K562 (cell line): Measurements from ENCODE around the gene NCMAP. TPM values are rescaled to one million over a fixed set of nuclear protein-coding genes. Genes with fewer than 3 reads are reported as not detected.
A peak's percentile ranks its signal among the peaks of the same experiment; 100 is the strongest.

Experiments used
- CBX3 ChIP-seq, 2 experiments: IDR thresholded peaks; 1 replicate in 1 of 2; 2 replicates in 1 of 2; pipeline ENCODE4 v1.6.1; 2012; ENCODE audit warnings: inconsistent platforms in 2 of 2, low read length in 2 of 2, borderline replicate concordance in 1 of 2, control low read depth in 1 of 2
- CC2D1A ChIP-seq: fragments of 450-650 bp; IDR thresholded peaks from 2 replicates; pipeline ENCODE4 v1.6.1; 2017; ENCODE audit warnings: mild to moderate bottlenecking
- IFI16 ChIP-seq: fragments of 250-450 bp; sonication (Bioruptor Pico); IDR thresholded peaks from 2 replicates; pipeline ENCODE4 v2.1.2; 2022; ENCODE audit warnings: mild to moderate bottlenecking, inconsistent platforms
- NCOA6 ChIP-seq: fragments of 450-650 bp; IDR thresholded peaks from 2 replicates; pipeline ENCODE4 v1.6.1; 2017; ENCODE audit warnings: mild to moderate bottlenecking
- NFIX ChIP-seq: fragments of 250-450 bp; sonication (Bioruptor Pico); IDR thresholded peaks from 2 replicates; pipeline ENCODE4 v1.4.0; 2020; ENCODE audit warnings: low read depth, mild to moderate bottlenecking, moderate library complexity
- POLR3A ChIP-seq: IDR thresholded peaks from 2 replicates; pipeline ENCODE4 v1.6.1; 2011; ENCODE audit warnings: borderline replicate concordance, mild to moderate bottlenecking, moderate library complexity; ENCODE audit not compliant: insufficient read length, insufficient read depth; ENCODE audit errors: extremely low read depth
- RAD21 ChIP-seq, 2 experiments: fragments of 250-450 bp in 1 of 2; fragments of 450-650 bp in 1 of 2; sonication (Bioruptor Pico) in 1 of 2; formaldehyde crosslinking in 1 of 2; IDR thresholded peaks in 1 of 2; conservative IDR thresholded peaks in 1 of 2; 2 replicates each; pipeline versions ENCODE4 v1.4.0 to v1.8.0; 2020 to 2022; ENCODE audit warnings: mild to moderate bottlenecking in 2 of 2, moderate library complexity in 1 of 2
- SIRT6 ChIP-seq: IDR thresholded peaks from one replicate; pipeline ENCODE4 v1.6.1; 2012; ENCODE audit warnings: low read depth, mild to moderate bottlenecking, control low read depth, inconsistent platforms, low read length, moderate library complexity
- SRF ChIP-seq, 2 experiments: fragments of 250-450, 450-650 bp in 1 of 2; sonication (Bioruptor Pico) in 1 of 2; sonication (generic) in 1 of 2; formaldehyde crosslinking; IDR thresholded peaks; 2 replicates each; pipeline versions ENCODE4 v1.5.0 to v1.5.1; 2020 to 2022; ENCODE audit warnings: mild to moderate bottlenecking in 1 of 2, missing genetic modification reagents in 1 of 2
- ZNF668 ChIP-seq: fragments of 250-450 bp; sonication (Bioruptor Pico); IDR thresholded peaks from 2 replicates; pipeline ENCODE4 v1.8.0; 2022; ENCODE audit warnings: mild to moderate bottlenecking, inconsistent platforms
- polyA plus RNA-seq, 8 experiments: library from polyadenylated mRNA; depleted of rRNA in 4 of 8; stranded (reverse) in 5 of 8; unstranded in 3 of 8; fragments of >200 nt; fragmentation: Nextera tagmentation in 2 of 8; fragmentation: Illumina TruSeq in 1 of 8; extraction: Ambion mirVana in 2 of 8; extraction: Trizol in 1 of 8; gene quantifications; 2 replicates each; pipeline versions ENCODE4 v1.2.1 to v1.2.3, GENCODE V29; 2011 to 2014; ENCODE audit warnings: inconsistent platforms in 1 of 8, missing spikeins in 1 of 8
- total RNA-seq, 7 experiments: library from RNA; depleted of rRNA in 6 of 7; stranded (reverse); fragments of >200 nt in 6 of 7; fragmentation: Illumina TruSeq in 2 of 7; extraction: Trizol in 2 of 7; gene quantifications; 2 replicates each; pipeline versions ENCODE4 v1.2.1 to v1.2.3, GENCODE V29; 2011 to 2021; ENCODE audit warnings: low replicate concordance in 1 of 7
- TF ChIP-seq, protein P1 (sequence below): fragments of 450-650 bp; conservative IDR thresholded peaks from 2 replicates; pipeline ENCODE4 v1.6.1; 2016; ENCODE audit warnings: missing genetic modification characterization, low read depth, mild to moderate bottlenecking, missing compliant biosample characterization, moderate library complexity
- TF ChIP-seq, protein P2 (sequence below): fragments of 450-650 bp; formaldehyde crosslinking; IDR thresholded peaks from 2 replicates; pipeline ENCODE4 v1.4.0; 2020; ENCODE audit warnings: mild to moderate bottlenecking, moderate library complexity
- TF ChIP-seq, protein P3 (sequence below), 2 experiments: fragments of 450-650 bp; formaldehyde crosslinking in 1 of 2; IDR thresholded peaks; 2 replicates each; pipeline versions ENCODE4 v1.4.0 to v1.6.1; 2014 to 2020; ENCODE audit warnings: mild to moderate bottlenecking in 2 of 2, borderline replicate concordance in 1 of 2, low read depth in 1 of 2
- TF ChIP-seq, protein P4 (sequence below): fragments of 450-650 bp; formaldehyde crosslinking; IDR thresholded peaks from 2 replicates; pipeline ENCODE4 v1.4.0; 2022; ENCODE audit warnings: mild to moderate bottlenecking, moderate library complexity

NCMAP gene
- total and polyA plus RNA-seq, 9 of the 15 experiments (the other 6 are each of a cell fraction or from before 2014, with no cell fraction given) = 0.03 TPM; not detected in 8

DNA sequence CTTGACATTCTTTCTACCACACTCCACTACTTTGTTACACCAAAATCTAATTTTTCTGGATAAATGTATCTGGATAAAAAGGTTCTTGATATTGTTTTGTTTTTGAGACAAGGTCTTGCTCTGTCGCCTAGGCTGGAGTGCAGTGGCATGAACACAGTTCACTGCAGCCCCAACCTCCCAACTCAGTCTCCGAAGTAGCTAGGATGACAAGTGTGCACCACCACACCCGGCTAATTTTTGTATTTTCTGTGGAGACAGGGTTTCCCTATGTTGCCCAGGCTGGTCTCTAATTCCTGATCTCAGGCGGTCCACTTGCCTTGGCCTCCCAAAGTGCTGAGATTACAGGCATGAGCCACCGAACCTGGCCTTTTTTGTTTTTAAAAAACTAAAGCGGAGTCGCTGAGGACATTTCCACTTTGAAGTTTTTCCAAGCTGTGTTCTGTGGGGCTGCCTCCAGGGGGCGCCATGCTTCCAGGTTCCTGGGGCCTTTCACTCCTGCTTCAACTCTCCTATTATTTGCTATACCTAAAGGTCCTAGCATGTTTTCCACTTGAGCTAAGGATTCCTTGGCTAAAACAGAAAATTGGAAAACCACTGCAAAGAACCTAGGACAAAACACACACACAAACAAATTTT is 14.1 kb upstream of the NCMAP start (continued):
- TF ChIP-seq, protein P1, sequence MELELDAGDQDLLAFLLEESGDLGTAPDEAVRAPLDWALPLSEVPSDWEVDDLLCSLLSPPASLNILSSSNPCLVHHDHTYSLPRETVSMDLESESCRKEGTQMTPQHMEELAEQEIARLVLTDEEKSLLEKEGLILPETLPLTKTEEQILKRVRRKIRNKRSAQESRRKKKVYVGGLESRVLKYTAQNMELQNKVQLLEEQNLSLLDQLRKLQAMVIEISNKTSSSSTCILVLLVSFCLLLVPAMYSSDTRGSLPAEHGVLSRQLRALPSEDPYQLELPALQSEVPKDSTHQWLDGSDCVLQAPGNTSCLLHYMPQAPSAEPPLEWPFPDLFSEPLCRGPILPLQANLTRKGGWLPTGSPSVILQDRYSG = no peak
- TF ChIP-seq, protein P2, sequence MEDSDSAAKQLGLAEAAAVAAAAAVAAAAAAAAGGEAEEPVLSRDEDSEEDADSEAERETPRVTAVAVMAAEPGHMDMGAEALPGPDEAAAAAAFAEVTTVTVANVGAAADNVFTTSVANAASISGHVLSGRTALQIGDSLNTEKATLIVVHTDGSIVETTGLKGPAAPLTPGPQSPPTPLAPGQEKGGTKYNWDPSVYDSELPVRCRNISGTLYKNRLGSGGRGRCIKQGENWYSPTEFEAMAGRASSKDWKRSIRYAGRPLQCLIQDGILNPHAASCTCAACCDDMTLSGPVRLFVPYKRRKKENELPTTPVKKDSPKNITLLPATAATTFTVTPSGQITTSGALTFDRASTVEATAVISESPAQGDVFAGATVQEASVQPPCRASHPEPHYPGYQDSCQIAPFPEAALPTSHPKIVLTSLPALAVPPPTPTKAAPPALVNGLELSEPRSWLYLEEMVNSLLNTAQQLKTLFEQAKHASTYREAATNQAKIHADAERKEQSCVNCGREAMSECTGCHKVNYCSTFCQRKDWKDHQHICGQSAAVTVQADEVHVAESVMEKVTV (CRISPR knock-in tag) = 0 out of 2 replicates have a peak, but pooled peaks have one; percentile 17
- peak; percentile 51 to 80 for TF ChIP-seq RAD21 (CRISPR knock-in tag; conservative IDR thresholded peaks at IDR 0.05 in 1 of 2, IDR thresholded peaks at IDR 0.05 in 1 of 2)
- TF ChIP-seq CBX3 (IDR thresholded peaks at IDR 0.05; ENCODE audit: borderline replicate concordance in 1 of 2, low read length in 2 of 2) = 0 out of 3 replicates have a peak, but pooled peaks of 1 of the 2 experiments have one; percentile 48
- no peak for TF ChIP-seq POLR3A
- TF ChIP-seq ZNF668 (CRISPR knock-in tag) = no peak
- no peak for TF ChIP-seq SIRT6
- TF ChIP-seq IFI16 (CRISPR knock-in tag) = no peak
- TF ChIP-seq CC2D1A = no peak
- TF ChIP-seq, protein P3, sequence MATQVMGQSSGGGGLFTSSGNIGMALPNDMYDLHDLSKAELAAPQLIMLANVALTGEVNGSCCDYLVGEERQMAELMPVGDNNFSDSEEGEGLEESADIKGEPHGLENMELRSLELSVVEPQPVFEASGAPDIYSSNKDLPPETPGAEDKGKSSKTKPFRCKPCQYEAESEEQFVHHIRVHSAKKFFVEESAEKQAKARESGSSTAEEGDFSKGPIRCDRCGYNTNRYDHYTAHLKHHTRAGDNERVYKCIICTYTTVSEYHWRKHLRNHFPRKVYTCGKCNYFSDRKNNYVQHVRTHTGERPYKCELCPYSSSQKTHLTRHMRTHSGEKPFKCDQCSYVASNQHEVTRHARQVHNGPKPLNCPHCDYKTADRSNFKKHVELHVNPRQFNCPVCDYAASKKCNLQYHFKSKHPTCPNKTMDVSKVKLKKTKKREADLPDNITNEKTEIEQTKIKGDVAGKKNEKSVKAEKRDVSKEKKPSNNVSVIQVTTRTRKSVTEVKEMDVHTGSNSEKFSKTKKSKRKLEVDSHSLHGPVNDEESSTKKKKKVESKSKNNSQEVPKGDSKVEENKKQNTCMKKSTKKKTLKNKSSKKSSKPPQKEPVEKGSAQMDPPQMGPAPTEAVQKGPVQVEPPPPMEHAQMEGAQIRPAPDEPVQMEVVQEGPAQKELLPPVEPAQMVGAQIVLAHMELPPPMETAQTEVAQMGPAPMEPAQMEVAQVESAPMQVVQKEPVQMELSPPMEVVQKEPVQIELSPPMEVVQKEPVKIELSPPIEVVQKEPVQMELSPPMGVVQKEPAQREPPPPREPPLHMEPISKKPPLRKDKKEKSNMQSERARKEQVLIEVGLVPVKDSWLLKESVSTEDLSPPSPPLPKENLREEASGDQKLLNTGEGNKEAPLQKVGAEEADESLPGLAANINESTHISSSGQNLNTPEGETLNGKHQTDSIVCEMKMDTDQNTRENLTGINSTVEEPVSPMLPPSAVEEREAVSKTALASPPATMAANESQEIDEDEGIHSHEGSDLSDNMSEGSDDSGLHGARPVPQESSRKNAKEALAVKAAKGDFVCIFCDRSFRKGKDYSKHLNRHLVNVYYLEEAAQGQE (IDR thresholded peaks at IDR 0.05; ENCODE audit: borderline replicate concordance) = peak; percentile 63
- TF ChIP-seq, protein P3 (CRISPR knock-in tag; IDR thresholded peaks at IDR 0.05; ENCODE audit: low read depth) = no peak
- no peak for TF ChIP-seq NCOA6
- no peak for TF ChIP-seq SRF (CRISPR knock-in tag; IDR thresholded peaks at IDR 0.05)
- TF ChIP-seq, protein P4, sequence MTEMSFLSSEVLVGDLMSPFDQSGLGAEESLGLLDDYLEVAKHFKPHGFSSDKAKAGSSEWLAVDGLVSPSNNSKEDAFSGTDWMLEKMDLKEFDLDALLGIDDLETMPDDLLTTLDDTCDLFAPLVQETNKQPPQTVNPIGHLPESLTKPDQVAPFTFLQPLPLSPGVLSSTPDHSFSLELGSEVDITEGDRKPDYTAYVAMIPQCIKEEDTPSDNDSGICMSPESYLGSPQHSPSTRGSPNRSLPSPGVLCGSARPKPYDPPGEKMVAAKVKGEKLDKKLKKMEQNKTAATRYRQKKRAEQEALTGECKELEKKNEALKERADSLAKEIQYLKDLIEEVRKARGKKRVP (CRISPR knock-in tag) = no peak
- TF ChIP-seq NFIX (CRISPR knock-in tag) = no peak
